Lower lobe of right lung (tissue), 2 donors: ENCODE data around the gene SLC6A9. TPM values are rescaled to one million over a fixed set of nuclear protein-coding genes. Genes with fewer than 3 reads are reported as not detected.

Source experiments
- ATAC-seq, 2 donors: fragments of 200-7000 bp; cut with Tn5 transposase; one replicate each; pipeline ENCODE4 v1.9.1; 2020 to 2022; ENCODE audit warnings: mild to moderate bottlenecking in 2 of 2, moderate library complexity in 2 of 2
- DNase-seq: peaks from one replicate; pipeline ENCODE4 v3.0.0-alpha.2; 2020
- H3K27ac ChIP-seq: fragments of 200-600 bp; one replicate; pipeline ENCODE4 v1.8.0; 2022
- H3K27me3 ChIP-seq: fragments of 200-600 bp; one replicate; pipeline ENCODE4 v1.8.0; 2022; ENCODE audit warnings: low read depth
- H3K36me3 ChIP-seq: fragments of 200-600 bp; one replicate; pipeline ENCODE4 v1.8.0; 2022; ENCODE audit warnings: mild to moderate bottlenecking
- H3K4me1 ChIP-seq: fragments of 200-600 bp; one replicate; pipeline ENCODE4 v1.8.0; 2022
- H3K4me3 ChIP-seq: fragments of 200-600 bp; one replicate; pipeline ENCODE4 v1.8.0; 2022; ENCODE audit warnings: mild to moderate bottlenecking
- H3K9me3 ChIP-seq: fragments of 200-600 bp; one replicate; pipeline ENCODE4 v1.8.0; 2022
- intact Hi-C: fragments of 100-400 bp; cut with DNase I; formaldehyde crosslinking; loops from one replicate; pipeline ENCODE4 v1.11.0; 2022
- total RNA-seq: library from RNA; stranded (reverse); fragmentation: NEBNext Ultra II Directional; extraction: Animal tissue kit (Norgen Biotek cat#: 25700); gene quantifications from one replicate; pipeline ENCODE4 v1.2.1, GENCODE V29; 2021
- TF ChIP-seq, protein P1 (sequence below): fragments of 200-600 bp; IDR thresholded peaks from one replicate; pipeline ENCODE4 v1.8.0; 2022; ENCODE audit warnings: antibody characterized with exemption, mild to moderate bottlenecking
- donor health status: DM: no; HTN: yes; CAD: no; lungs with severe emphysema.

The SLC6A9 gene
- total RNA-seq, 1 donor from 2014 or later: 24.2 TPM

DNA sequence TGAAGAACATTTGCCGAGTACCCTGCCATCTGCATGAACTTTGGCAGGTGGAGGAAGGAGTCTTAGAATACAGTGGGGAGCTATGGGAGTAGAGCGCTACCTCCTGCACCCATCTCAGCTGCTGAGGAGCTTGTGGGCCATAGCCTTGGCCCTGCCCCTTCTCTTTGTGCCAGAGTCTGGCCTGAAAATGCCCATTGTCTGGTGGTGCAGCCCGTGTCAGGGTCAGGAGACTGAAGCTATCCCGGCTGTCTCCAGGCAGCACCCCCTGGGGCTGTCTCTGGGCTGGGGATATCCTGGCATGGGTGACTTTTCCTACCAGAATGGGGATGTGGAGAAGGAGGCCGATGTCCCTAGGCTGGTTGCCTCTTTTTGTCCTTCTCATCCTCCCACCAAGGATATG lies 77.2 kb downstream of the SLC6A9 start:
- H3K4me3 ChIP-seq: no peak overlapping the region
- H3K9me3 ChIP-seq: no peaks in the 10 kb centered on the region
- peaks cover under 1% of the 10 kb centered on the region for H3K4me1 ChIP-seq
- H3K27me3 ChIP-seq: no peaks in the 10 kb centered on the region
- intact Hi-C loops: no loop called here
- peaks cover 47% of the 10 kb centered on the region for H3K36me3 ChIP-seq
- TF ChIP-seq, protein P1, sequence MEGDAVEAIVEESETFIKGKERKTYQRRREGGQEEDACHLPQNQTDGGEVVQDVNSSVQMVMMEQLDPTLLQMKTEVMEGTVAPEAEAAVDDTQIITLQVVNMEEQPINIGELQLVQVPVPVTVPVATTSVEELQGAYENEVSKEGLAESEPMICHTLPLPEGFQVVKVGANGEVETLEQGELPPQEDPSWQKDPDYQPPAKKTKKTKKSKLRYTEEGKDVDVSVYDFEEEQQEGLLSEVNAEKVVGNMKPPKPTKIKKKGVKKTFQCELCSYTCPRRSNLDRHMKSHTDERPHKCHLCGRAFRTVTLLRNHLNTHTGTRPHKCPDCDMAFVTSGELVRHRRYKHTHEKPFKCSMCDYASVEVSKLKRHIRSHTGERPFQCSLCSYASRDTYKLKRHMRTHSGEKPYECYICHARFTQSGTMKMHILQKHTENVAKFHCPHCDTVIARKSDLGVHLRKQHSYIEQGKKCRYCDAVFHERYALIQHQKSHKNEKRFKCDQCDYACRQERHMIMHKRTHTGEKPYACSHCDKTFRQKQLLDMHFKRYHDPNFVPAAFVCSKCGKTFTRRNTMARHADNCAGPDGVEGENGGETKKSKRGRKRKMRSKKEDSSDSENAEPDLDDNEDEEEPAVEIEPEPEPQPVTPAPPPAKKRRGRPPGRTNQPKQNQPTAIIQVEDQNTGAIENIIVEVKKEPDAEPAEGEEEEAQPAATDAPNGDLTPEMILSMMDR: no peak
- no peak overlapping the region for H3K27ac ChIP-seq
- DNase-seq (no peak), ATAC-seq (no peak)

DNA sequence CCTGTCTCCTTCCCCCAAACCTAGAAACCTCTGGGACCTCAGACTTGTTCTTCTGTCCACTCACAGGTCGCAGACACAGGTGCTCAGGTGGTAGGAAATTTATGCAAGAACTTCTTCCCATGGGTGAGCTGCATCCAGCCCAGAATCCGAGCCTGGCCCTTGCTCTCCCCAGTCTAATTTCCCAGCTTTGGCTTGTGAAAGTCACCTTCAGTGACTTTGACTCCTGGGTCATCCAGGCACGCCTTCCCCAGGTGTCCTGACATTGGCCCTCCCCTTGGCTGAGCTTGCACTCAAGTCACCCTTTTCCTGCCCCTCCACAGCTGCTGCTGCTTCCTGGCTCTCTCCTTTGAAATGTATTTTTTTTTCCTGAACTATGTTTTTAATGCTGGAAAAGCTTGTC lies 77.9 kb downstream of the SLC6A9 start:
- no peaks in the 10 kb centered on the region for H3K9me3 ChIP-seq
- H3K27ac ChIP-seq: no peak overlapping the region
- peaks cover 7% of the 10 kb centered on the region for H3K4me1 ChIP-seq
- DNase-seq (no peak), ATAC-seq (no peak)
- intact Hi-C loops: no loop called here
- H3K27me3 ChIP-seq: no peaks in the 10 kb centered on the region
- H3K4me3 ChIP-seq: no peak overlapping the region
- H3K36me3 ChIP-seq: peaks cover 40% of the 10 kb centered on the region
- TF ChIP-seq, protein P1: no peak

DNA sequence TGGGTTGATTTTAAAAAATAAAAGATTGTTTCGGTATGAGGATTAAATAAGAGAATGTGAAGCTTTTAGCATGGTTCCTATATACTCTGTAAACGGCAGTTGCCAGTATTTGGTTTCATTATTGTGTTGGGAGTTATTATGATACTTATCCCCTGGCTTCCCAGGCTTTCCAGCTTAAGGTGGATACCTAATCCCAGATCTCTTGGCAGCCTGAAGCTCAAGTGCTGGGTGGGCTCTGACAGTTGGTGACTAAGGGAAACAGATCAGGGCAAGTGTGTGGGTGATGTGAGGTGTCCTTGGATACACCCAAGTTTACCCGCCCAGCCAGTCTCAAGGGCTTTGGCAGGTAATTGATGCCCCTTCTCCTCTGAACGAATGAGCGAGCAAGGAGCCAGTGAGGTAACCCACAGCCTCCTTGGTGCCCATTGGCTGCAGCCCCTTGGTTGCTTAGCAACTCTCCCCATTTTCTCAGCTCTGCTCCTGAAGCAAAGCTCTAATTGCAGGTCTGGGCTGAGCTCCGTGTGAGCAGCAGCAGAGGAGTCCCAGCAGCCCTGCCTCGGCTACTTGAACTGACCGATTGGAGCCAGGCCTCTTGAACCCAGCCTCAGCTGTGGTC lies 78.4 kb downstream of the SLC6A9 start:
- Histone ChIP-seq H3K36me3 (peaks cover 35% of the 10 kb centered on the region), H3K4me3 (no peak overlapping the region), H3K27me3 (no peaks in the 10 kb centered on the region), H3K4me1 (peaks cover 12% of the 10 kb centered on the region), H3K27ac (no peak overlapping the region), H3K9me3 (no peaks in the 10 kb centered on the region)
- TF ChIP-seq, protein P1: no peak
- intact Hi-C loops: no loop called here
- ATAC-seq: no peak
- no peak for DNase-seq

DNA sequence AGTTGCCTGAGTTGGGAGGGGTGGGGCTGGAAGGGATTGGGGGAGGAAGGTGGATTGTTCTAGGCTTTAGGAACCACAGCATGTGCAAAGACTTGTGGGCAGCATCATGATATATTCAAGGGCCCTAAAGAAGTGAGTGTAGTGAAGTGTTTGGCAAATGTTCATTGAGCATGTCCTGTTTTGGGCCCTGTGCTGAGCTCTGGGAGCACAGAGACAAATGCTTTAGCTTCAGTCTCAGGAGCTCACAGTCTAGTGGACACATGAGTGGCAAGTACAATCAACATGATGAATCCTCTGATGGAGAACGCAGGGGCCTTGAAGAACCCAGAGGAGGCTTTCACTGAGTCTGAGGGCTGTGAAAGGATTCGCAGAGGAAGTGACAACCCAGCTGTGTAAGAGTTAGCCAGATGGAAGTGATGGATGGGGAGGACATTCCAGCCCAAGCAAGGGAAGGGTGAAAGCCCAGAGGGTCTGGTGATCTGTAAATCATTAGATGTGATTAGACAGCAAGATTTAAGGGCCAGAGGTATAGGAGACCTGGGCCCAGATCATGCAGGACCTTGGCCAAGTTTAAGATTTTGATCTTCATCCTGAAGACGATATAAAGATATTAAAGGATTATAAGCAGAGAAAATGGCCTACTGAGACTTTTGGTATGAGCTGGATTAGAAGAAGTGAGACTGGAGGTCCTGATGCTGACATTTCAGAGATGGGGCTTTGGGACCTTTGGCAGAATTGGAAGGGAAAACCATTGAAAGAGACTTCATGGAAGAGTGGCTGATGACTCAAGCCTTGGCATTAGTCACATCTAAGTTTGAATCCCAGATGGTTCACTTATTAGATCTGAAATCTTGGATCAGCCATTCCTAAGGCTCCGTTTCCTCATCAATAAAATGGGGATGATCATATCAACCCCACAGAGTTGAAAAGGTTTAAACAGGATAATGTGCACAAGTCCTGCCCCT lies 80.0 kb downstream of the SLC6A9 start:
- intact Hi-C loops: no loop called here
- DNase-seq (no peak), ATAC-seq (no peak)
- TF ChIP-seq, protein P1: no peak
- H3K36me3 ChIP-seq: peaks cover 19% of the 10 kb centered on the region
- H3K4me1 ChIP-seq: peaks cover 20% of the 10 kb centered on the region
- H3K27me3 ChIP-seq: no peaks in the 10 kb centered on the region
- no peak overlapping the region for H3K27ac ChIP-seq
- H3K4me3 ChIP-seq: no peak overlapping the region
- no peaks in the 10 kb centered on the region for H3K9me3 ChIP-seq

DNA sequence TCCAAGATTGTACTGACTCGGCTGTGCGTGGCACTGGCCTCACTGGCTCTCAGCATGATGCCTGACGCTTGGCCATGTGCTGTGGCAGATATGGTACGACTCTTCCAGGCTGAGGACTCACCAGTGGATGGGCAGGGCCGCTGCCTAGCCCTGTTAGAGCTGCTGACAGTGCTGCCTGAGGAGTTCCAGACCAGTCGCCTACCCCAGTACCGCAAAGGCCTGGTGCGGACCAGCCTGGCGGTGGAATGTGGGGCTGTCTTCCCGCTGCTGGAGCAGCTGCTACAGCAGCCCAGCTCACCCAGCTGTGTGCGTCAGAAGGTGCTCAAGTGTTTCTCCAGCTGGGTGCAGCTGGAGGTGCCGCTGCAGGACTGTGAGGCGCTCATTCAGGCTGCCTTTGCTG lies 81.6 kb downstream of the SLC6A9 start:
- Histone ChIP-seq H3K36me3 (peaks cover 16% of the 10 kb centered on the region), H3K27me3 (no peaks in the 10 kb centered on the region), H3K4me1 (peaks cover 33% of the 10 kb centered on the region), H3K9me3 (no peaks in the 10 kb centered on the region), H3K4me3 (no peak overlapping the region), H3K27ac (no peak overlapping the region)
- TF ChIP-seq, protein P1: no peak
- intact Hi-C loops: no loop called here
- DNase-seq (no peak), ATAC-seq (no peak)
